ENCODE data around the gene SDK1. TPM values are rescaled to one million over a fixed set of nuclear protein-coding genes. Genes with fewer than 3 reads are reported as not detected.

Gene SDK1
- total and polyA plus RNA-seq, 2 of the 8 experiments (the other 6 are each of a cell fraction or from before 2014, with no cell fraction given): 3.3 to 7.2 TPM

DNA sequence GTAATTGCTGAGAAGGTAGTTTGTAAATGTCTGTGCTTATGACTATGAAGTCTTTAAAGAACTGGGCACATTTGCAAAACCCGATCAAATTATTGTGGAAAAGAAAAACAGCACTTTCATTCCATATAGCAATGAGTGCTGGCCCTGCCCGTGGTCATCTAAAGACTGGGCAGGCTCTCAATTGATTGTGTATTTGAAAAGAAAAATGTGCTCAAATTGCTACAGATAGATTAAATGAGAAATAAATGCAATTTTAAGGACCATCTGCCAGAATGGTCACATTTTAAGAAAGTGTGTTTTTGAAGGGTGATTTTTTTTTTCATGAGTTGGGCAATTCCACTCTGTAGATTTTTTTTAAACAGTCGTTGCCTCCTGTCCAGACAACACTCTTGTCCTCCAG is 672.2 kb downstream of the SDK1 start (continued):
- TF ChIP-seq, protein P1, sequence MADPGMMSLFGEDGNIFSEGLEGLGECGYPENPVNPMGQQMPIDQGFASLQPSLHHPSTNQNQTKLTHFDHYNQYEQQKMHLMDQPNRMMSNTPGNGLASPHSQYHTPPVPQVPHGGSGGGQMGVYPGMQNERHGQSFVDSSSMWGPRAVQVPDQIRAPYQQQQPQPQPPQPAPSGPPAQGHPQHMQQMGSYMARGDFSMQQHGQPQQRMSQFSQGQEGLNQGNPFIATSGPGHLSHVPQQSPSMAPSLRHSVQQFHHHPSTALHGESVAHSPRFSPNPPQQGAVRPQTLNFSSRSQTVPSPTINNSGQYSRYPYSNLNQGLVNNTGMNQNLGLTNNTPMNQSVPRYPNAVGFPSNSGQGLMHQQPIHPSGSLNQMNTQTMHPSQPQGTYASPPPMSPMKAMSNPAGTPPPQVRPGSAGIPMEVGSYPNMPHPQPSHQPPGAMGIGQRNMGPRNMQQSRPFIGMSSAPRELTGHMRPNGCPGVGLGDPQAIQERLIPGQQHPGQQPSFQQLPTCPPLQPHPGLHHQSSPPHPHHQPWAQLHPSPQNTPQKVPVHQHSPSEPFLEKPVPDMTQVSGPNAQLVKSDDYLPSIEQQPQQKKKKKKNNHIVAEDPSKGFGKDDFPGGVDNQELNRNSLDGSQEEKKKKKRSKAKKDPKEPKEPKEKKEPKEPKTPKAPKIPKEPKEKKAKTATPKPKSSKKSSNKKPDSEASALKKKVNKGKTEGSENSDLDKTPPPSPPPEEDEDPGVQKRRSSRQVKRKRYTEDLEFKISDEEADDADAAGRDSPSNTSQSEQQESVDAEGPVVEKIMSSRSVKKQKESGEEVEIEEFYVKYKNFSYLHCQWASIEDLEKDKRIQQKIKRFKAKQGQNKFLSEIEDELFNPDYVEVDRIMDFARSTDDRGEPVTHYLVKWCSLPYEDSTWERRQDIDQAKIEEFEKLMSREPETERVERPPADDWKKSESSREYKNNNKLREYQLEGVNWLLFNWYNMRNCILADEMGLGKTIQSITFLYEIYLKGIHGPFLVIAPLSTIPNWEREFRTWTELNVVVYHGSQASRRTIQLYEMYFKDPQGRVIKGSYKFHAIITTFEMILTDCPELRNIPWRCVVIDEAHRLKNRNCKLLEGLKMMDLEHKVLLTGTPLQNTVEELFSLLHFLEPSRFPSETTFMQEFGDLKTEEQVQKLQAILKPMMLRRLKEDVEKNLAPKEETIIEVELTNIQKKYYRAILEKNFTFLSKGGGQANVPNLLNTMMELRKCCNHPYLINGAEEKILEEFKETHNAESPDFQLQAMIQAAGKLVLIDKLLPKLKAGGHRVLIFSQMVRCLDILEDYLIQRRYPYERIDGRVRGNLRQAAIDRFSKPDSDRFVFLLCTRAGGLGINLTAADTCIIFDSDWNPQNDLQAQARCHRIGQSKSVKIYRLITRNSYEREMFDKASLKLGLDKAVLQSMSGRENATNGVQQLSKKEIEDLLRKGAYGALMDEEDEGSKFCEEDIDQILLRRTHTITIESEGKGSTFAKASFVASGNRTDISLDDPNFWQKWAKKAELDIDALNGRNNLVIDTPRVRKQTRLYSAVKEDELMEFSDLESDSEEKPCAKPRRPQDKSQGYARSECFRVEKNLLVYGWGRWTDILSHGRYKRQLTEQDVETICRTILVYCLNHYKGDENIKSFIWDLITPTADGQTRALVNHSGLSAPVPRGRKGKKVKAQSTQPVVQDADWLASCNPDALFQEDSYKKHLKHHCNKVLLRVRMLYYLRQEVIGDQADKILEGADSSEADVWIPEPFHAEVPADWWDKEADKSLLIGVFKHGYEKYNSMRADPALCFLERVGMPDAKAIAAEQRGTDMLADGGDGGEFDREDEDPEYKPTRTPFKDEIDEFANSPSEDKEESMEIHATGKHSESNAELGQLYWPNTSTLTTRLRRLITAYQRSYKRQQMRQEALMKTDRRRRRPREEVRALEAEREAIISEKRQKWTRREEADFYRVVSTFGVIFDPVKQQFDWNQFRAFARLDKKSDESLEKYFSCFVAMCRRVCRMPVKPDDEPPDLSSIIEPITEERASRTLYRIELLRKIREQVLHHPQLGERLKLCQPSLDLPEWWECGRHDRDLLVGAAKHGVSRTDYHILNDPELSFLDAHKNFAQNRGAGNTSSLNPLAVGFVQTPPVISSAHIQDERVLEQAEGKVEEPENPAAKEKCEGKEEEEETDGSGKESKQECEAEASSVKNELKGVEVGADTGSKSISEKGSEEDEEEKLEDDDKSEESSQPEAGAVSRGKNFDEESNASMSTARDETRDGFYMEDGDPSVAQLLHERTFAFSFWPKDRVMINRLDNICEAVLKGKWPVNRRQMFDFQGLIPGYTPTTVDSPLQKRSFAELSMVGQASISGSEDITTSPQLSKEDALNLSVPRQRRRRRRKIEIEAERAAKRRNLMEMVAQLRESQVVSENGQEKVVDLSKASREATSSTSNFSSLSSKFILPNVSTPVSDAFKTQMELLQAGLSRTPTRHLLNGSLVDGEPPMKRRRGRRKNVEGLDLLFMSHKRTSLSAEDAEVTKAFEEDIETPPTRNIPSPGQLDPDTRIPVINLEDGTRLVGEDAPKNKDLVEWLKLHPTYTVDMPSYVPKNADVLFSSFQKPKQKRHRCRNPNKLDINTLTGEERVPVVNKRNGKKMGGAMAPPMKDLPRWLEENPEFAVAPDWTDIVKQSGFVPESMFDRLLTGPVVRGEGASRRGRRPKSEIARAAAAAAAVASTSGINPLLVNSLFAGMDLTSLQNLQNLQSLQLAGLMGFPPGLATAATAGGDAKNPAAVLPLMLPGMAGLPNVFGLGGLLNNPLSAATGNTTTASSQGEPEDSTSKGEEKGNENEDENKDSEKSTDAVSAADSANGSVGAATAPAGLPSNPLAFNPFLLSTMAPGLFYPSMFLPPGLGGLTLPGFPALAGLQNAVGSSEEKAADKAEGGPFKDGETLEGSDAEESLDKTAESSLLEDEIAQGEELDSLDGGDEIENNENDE (IDR thresholded peaks at IDR 0.05; ENCODE audit: insufficient replicate concordance, low read length): no peak
- TF ChIP-seq KDM1A (IDR thresholded peaks at IDR 0.05; ENCODE audit: borderline replicate concordance, low read length) (no peak), YY1 (IDR thresholded peaks at IDR 0.05; ENCODE audit: low read depth, low read length) (no peak), FOSL1 (IDR thresholded peaks at IDR 0.05; ENCODE audit: insufficient read depth, low read depth, low read length) (no peak), CTBP2 (IDR thresholded peaks at IDR 0.05; ENCODE audit: borderline replicate concordance, insufficient read depth, insufficient read length, low read length) (no peak), SUZ12 (IDR thresholded peaks at IDR 0.05; ENCODE audit: low read length) (no peak), BACH1 (IDR thresholded peaks at IDR 0.05; ENCODE audit: low read length) (no peak), CREB1 (IDR thresholded peaks at IDR 0.05) (no peak), CBX8 (IDR thresholded peaks at IDR 0.05; ENCODE audit: borderline replicate concordance, low read depth, low read length) (no peak), TAF1 (IDR thresholded peaks at IDR 0.05; ENCODE audit: low read depth, low read length) (no peak)
- TF ChIP-seq, protein P2, sequence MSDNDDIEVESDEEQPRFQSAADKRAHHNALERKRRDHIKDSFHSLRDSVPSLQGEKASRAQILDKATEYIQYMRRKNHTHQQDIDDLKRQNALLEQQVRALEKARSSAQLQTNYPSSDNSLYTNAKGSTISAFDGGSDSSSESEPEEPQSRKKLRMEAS (IDR thresholded peaks at IDR 0.05): no peak
- TF ChIP-seq, protein P3, sequence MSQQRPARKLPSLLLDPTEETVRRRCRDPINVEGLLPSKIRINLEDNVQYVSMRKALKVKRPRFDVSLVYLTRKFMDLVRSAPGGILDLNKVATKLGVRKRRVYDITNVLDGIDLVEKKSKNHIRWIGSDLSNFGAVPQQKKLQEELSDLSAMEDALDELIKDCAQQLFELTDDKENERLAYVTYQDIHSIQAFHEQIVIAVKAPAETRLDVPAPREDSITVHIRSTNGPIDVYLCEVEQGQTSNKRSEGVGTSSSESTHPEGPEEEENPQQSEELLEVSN (IDR thresholded peaks at IDR 0.05): no peak
